SK-N-SH treated with all-trans-retinoic acid at 6 μM for 48 hours (cell line): ENCODE results near the gene OLFM1.

Experiments
- CREB5 ChIP-seq: fragments of 250-450 bp; sonication (Bioruptor Pico); IDR thresholded peaks from 2 replicates; pipeline ENCODE4 v1.5.1; 2020; ENCODE audit warnings: low read depth, mild to moderate bottlenecking, moderate library complexity
- ZFP30 ChIP-seq: fragments of 450-650 bp; formaldehyde crosslinking; IDR thresholded peaks from 2 replicates; pipeline ENCODE4 v1.5.0; 2022; ENCODE audit warnings: mild to moderate bottlenecking, moderate library complexity
- ZNF8 ChIP-seq: fragments of 450-650 bp; formaldehyde crosslinking; IDR thresholded peaks from 2 replicates; pipeline ENCODE4 v1.5.0; 2020; ENCODE audit warnings: mild to moderate bottlenecking, moderate library complexity

GRCh38 chr9:135062254-135062653 is 25.2 kb upstream of the OLFM1 start:
- TF ChIP-seq ZFP30 (CRISPR knock-in tag) (no peak), CREB5 (no peak), ZNF8 (no peak)
